ENCODE measurements around the gene MYO1H. TPM values are rescaled to one million over a fixed set of nuclear protein-coding genes. Genes with fewer than 3 reads are reported as not detected.
"Not testable (repeated sequence)": the region's sequence is repeated elsewhere in the genome, so short reads cannot be mapped to it uniquely, and the experiment has no call there.

Gene MYO1H
- total RNA-seq, 2 experiments from 2014 or later = 0.28 to 0.59 TPM

DNA sequence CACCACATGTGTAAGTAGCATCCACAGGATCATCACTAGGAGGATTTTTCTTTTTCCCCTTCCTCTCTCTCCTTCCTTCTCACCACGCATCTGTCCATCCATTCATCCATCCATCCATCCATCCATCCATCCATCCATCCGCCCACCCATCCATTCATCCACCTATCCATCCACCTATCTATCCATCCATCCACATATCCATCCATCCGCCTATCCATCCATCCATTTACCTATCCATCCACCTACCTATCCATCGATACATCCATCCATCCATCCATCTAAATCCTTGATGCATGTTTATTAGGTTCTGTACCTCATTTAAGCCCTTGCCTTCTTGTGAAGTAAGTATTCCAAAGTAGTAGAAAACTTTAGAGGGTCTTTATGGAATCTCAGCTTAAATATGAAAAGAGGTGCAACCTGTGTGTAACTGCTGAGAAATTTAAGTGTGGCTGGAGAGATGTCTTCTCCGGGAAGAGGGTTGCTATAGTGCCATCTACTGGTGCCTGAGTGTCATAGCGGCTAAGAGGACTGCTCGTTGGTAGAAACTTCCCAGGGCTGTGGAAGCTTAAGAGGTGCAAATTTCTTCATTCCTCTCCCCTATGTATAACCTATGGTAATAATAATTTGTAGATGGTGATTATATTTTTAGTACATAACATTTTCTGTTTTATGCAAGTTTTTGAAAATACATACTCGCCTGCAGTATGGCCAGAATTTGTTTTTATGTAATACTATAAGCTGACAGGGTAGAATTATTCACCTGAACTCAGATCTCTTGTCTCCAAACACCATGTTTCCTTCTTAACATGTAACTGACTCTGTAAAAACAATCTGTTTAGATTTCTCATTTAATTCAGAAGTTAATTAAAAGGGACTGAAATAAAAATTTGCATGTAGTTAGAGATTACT, 46.0 kb downstream of the MYO1H start:
- TF ChIP-seq EZH2phosphoT487 (IDR thresholded peaks at IDR 0.05; ENCODE audit: borderline replicate concordance, low read depth, low read length) (no peak), CTCF (conservative IDR thresholded peaks at IDR 0.05; ENCODE audit: low read length) (peak; percentile 96)
- no peak overlapping the region for H3K4me2 ChIP-seq (ENCODE audit: low read length)
- H2AFZ ChIP-seq (ENCODE audit: low read length) = no peak overlapping the region
- ChIA-PET CTCF (ENCODE audit: unreplicated experiment) (interaction anchor here (0.6 kb wide), 1 partner anchor 10 kb away, joined by 3 read pairs; no protein-coding TSS in a partner anchor), POLR2A (interaction anchor here (0.7 kb wide), 1 partner anchor 350 kb away, joined by 3 read pairs; no protein-coding TSS in a partner anchor)
- H4K20me1 ChIP-seq (ENCODE audit: insufficient read depth, low read length) = no peaks in the 10 kb centered on the region
- no TSS peak for BruUV-seq (replicated peaks)
- intact Hi-C loops (cut with micrococcal nuclease; ENCODE audit: unreplicated experiment) = loop anchor here (2.0 kb wide), 1 partner anchor 129 kb away; no protein-coding TSS in a partner anchor
- H3K9me2 ChIP-seq (ENCODE audit: insufficient read depth, low read length) = no peaks in the 10 kb centered on the region
- H3K9me3 ChIP-seq (ENCODE audit: low read length) = no peaks in the 10 kb centered on the region
- no peaks in the 10 kb centered on the region for H3K79me2 ChIP-seq (ENCODE audit: insufficient read depth, low read depth, low read length)
- peak; percentile 73 for DNase-seq (ENCODE audit: low spot score)
- no peak overlapping the region for H3K27ac ChIP-seq (ENCODE audit: low read depth, low read length, poor library complexity, severe bottlenecking)
- no peak overlapping the region for H3K4me3 ChIP-seq (ENCODE audit: low read depth, low read length, poor library complexity, severe bottlenecking)
- H3K4me1 ChIP-seq (ENCODE audit: insufficient read depth, low read length, poor library complexity, severe bottlenecking) = peaks cover 3% of the 10 kb centered on the region
- no peaks in the 10 kb centered on the region for H3K36me3 ChIP-seq (ENCODE audit: insufficient read depth, low read length)

DNA sequence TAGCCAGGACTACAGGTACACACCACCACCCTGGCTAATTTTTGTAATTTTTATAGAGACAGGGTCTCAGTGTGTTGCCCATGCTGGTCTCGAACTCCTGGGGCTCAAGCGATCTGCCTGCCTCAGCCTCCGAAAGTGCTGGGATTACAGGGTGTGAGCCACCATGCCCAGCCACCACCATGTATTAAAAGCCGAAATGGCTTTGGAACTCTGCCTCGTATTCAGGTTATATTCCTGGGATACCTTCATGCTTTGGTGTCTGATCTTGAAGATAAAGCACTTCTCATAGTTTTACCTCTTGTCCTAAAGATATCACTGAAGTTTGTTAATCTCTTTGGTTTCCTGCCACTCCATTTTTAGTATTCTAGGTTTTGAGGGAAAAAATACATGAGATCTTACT, 47.2 kb downstream of the MYO1H start:
- CTCF ChIA-PET (ENCODE audit: unreplicated experiment) = no interaction called here

GRCh38 chr12:109404841-109405240, 57.1 kb downstream of the MYO1H start:
- DNase-seq (ENCODE audit: low spot score); POLR2A ChIA-PET; H2AFZ ChIP-seq (ENCODE audit: low read length); BruUV-seq (replicated peaks); intact Hi-C loops (cut with micrococcal nuclease; ENCODE audit: unreplicated experiment); H3K27ac ChIP-seq (ENCODE audit: low read depth, low read length, poor library complexity, severe bottlenecking); H3K79me2 ChIP-seq (ENCODE audit: insufficient read depth, low read depth, low read length); CTCF ChIA-PET (ENCODE audit: unreplicated experiment); H3K4me2 ChIP-seq (ENCODE audit: low read length); H3K9me3 ChIP-seq (ENCODE audit: low read length); H3K4me3 ChIP-seq (ENCODE audit: low read depth, low read length, poor library complexity, severe bottlenecking); H4K20me1 ChIP-seq (ENCODE audit: insufficient read depth, low read length); H3K4me1 ChIP-seq (ENCODE audit: insufficient read depth, low read length, poor library complexity, severe bottlenecking); H3K9me2 ChIP-seq (ENCODE audit: insufficient read depth, low read length); H3K36me3 ChIP-seq (ENCODE audit: insufficient read depth, low read length): not testable (repeated sequence)

More for the DNA sequence above, 47.2 kb downstream of the MYO1H start:
- no peak for DNase-seq (ENCODE audit: low spot score)
- TF ChIP-seq CTCF (conservative IDR thresholded peaks at IDR 0.05; ENCODE audit: low read length) (no peak), EZH2phosphoT487 (IDR thresholded peaks at IDR 0.05; ENCODE audit: borderline replicate concordance, low read depth, low read length) (no peak)
- H4K20me1 ChIP-seq (ENCODE audit: insufficient read depth, low read length) = no peaks in the 10 kb centered on the region
- H3K36me3 ChIP-seq (ENCODE audit: insufficient read depth, low read length) = no peaks in the 10 kb centered on the region
- no peaks in the 10 kb centered on the region for H3K79me2 ChIP-seq (ENCODE audit: insufficient read depth, low read depth, low read length)
- no peaks in the 10 kb centered on the region for H3K9me3 ChIP-seq (ENCODE audit: low read length)
- no peak overlapping the region for H2AFZ ChIP-seq (ENCODE audit: low read length)
- H3K9me2 ChIP-seq (ENCODE audit: insufficient read depth, low read length) = no peaks in the 10 kb centered on the region
- POLR2A ChIA-PET = no interaction called here
- no peak overlapping the region for H3K27ac ChIP-seq (ENCODE audit: low read depth, low read length, poor library complexity, severe bottlenecking)
- H3K4me1 ChIP-seq (ENCODE audit: insufficient read depth, low read length, poor library complexity, severe bottlenecking) = no peaks in the 10 kb centered on the region
- intact Hi-C loops (cut with micrococcal nuclease; ENCODE audit: unreplicated experiment) = no loop called here
- no peak overlapping the region for H3K4me3 ChIP-seq (ENCODE audit: low read depth, low read length, poor library complexity, severe bottlenecking)
- BruUV-seq (replicated peaks) = no TSS peak
- H3K4me2 ChIP-seq (ENCODE audit: low read length) = no peak overlapping the region

DNA sequence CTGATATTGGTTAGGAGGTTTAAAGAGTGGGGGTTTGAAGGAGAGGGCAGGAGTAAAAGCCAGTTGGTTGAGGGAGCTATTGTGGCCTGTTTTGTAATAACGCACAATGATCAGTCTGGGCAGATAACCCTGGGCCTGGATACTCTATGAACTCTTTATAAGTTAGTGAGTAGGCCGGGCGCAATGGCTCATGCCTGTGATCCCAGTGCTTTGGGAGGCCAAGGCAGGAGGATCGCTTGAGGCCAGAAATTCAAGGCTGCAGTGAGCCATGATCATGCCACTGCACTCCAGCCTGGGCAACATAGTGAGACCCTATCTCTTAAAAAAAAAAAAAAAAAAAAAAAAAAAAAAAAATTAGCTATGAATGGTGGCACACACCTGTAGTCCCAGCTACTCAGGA, 58.4 kb downstream of the MYO1H start:
- H3K4me2 ChIP-seq (ENCODE audit: low read length); intact Hi-C loops (cut with micrococcal nuclease; ENCODE audit: unreplicated experiment); DNase-seq (ENCODE audit: low spot score); CTCF ChIA-PET (ENCODE audit: unreplicated experiment); H3K79me2 ChIP-seq (ENCODE audit: insufficient read depth, low read depth, low read length); H3K27ac ChIP-seq (ENCODE audit: low read depth, low read length, poor library complexity, severe bottlenecking); BruUV-seq (replicated peaks); H3K9me3 ChIP-seq (ENCODE audit: low read length); H2AFZ ChIP-seq (ENCODE audit: low read length); H3K4me3 ChIP-seq (ENCODE audit: low read depth, low read length, poor library complexity, severe bottlenecking); H4K20me1 ChIP-seq (ENCODE audit: insufficient read depth, low read length); H3K36me3 ChIP-seq (ENCODE audit: insufficient read depth, low read length); H3K9me2 ChIP-seq (ENCODE audit: insufficient read depth, low read length); H3K4me1 ChIP-seq (ENCODE audit: insufficient read depth, low read length, poor library complexity, severe bottlenecking): not testable (repeated sequence)
- POLR2A ChIA-PET = interaction anchor here (0.6 kb wide), 2 partner anchors 234 to 825 kb away, joined by 3 read pairs; no protein-coding TSS in a partner anchor

Data from OCI-LY7 (cell line).